DMS53 treated with DMSO at 0.1 percent for 48 hours (cell line): Measurements from ENCODE around the gene CLSTN2.

ENCODE experiments used
- DNase-seq: peaks from one replicate; lab custom pipeline; 2025; ENCODE audit not compliant: unreplicated experiment; lab: John Stamatoyannopoulos, UW

The CLSTN2 gene

GRCh38 chr3:140178482-140178881 lies 243.5 kb downstream of the CLSTN2 start:
- DNase-seq: no peak

GRCh38 chr3:140180603-140181002 lies 245.6 kb downstream of the CLSTN2 start:
- no peak for DNase-seq

- DNase-seq: no peak
Observed at GRCh38 chr3:140185375-140185774, 250.4 kb downstream of the CLSTN2 start.

GRCh38 chr3:140186421-140186920 lies 251.5 kb downstream of the CLSTN2 start:
- DNase-seq: no peak

- no peak for DNase-seq
Observed at GRCh38 chr3:140187028-140187427, 252.0 kb downstream of the CLSTN2 start.

GRCh38 chr3:140187656-140188221 lies 252.8 kb downstream of the CLSTN2 start:
- DNase-seq: no peak

- no peak for DNase-seq
Observed at GRCh38 chr3:140188285-140188684, 253.3 kb downstream of the CLSTN2 start.

- no peak for DNase-seq
Observed at GRCh38 chr3:140189267-140189666, 254.3 kb downstream of the CLSTN2 start.

GRCh38 chr3:140189976-140190375 lies 255.0 kb downstream of the CLSTN2 start:
- no peak for DNase-seq

GRCh38 chr3:140196970-140197369 lies 262.0 kb downstream of the CLSTN2 start:
- DNase-seq: no peak

GRCh38 chr3:140198242-140198641 lies 263.3 kb downstream of the CLSTN2 start:
- DNase-seq: no peak

GRCh38 chr3:140199008-140199407 lies 264.0 kb downstream of the CLSTN2 start:
- no peak for DNase-seq

- no peak for DNase-seq
Observed at GRCh38 chr3:140199743-140200142, 264.8 kb downstream of the CLSTN2 start.

- no peak for DNase-seq
Observed at GRCh38 chr3:140203510-140203909, 268.5 kb downstream of the CLSTN2 start.

- no peak for DNase-seq
Observed at GRCh38 chr3:140204271-140204984, 269.4 kb downstream of the CLSTN2 start.

GRCh38 chr3:140205598-140205997 lies 270.6 kb downstream of the CLSTN2 start:
- no peak for DNase-seq

- DNase-seq: no peak
Observed at GRCh38 chr3:140206196-140207040, 271.4 kb downstream of the CLSTN2 start.

- peak; percentile 21 for DNase-seq
Observed at GRCh38 chr3:140207541-140207940, 272.6 kb downstream of the CLSTN2 start.

- no peak for DNase-seq
Observed at GRCh38 chr3:140216249-140216648, 281.3 kb downstream of the CLSTN2 start.

GRCh38 chr3:140219291-140219690 lies 284.3 kb downstream of the CLSTN2 start:
- DNase-seq: no peak

- DNase-seq: no peak
Observed at GRCh38 chr3:140219923-140220452, 285.0 kb downstream of the CLSTN2 start.
